PC-9 (cell line): ENCODE results near the gene SORCS2. TPM values are rescaled to one million over a fixed set of nuclear protein-coding genes. Genes with fewer than 3 reads are reported as not detected.

ENCODE experiments used
- BruUV-seq: library from RNA; stranded (reverse); fragments of 400-500 nt; replicated peaks from 2 replicates; lab custom pipeline; 2021; lab: Mats Ljungman, UMichigan
- CTCF ChIA-PET: fragments of 300-600 bp; sonication (Branson Sonifier 250); formaldehyde crosslinking; loops from one replicate; lab custom pipeline; 2022; ENCODE audit warnings: antibody characterized with exemption; lab: Charles Lee
- POLR2A ChIA-PET: fragments of 300-600 bp; sonication (Branson Sonifier 250); formaldehyde crosslinking; loops from one replicate; lab custom pipeline; 2022; ENCODE audit warnings: antibody characterized with exemption; ENCODE audit not compliant: unreplicated experiment; lab: Charles Lee
- DNase-seq, 2 experiments: peaks; one replicate each; pipeline versions ENCODE4 v3.0.0 to v3.0.0-alpha.2; 2015 to 2022; ENCODE audit warnings: mixed read lengths in 1 of 2
- H2AFZ ChIP-seq: fragments of 200-600 bp; sonication (generic); 2 replicates; pipeline ENCODE4 v1.8.1; 2017; ENCODE audit warnings: antibody characterized with exemption
- H3F3A ChIP-seq: fragments of 200-600 bp; sonication (generic); 2 replicates; pipeline ENCODE4 v1.8.1; 2017; ENCODE audit warnings: antibody characterized with exemption, mild to moderate bottlenecking, low read depth; ENCODE audit not compliant: insufficient read depth
- H3K27ac ChIP-seq: fragments of 200-600 bp; sonication (generic); 2 replicates; pipeline ENCODE4 v1.6.1; 2016; ENCODE audit warnings: mixed run types
- H3K27me3 ChIP-seq: fragments of 200-600 bp; sonication (generic); 2 replicates; pipeline ENCODE4 v1.6.1; 2016; ENCODE audit warnings: low read depth, mixed run types; ENCODE audit not compliant: insufficient read depth
- H3K36me3 ChIP-seq: fragments of 200-600 bp; sonication (generic); 2 replicates; pipeline ENCODE4 v1.6.1; 2016; ENCODE audit warnings: low read depth, mixed run types
- H3K4me1 ChIP-seq: fragments of 200-600 bp; sonication (generic); replicated peaks from 2 replicates; pipeline ENCODE4 v1.6.1; 2016; ENCODE audit warnings: mixed run types; ENCODE audit not compliant: insufficient read depth
- H3K4me2 ChIP-seq: fragments of 200-600 bp; sonication (generic); 2 replicates; pipeline ENCODE4 v1.6.1; 2017; ENCODE audit warnings: mixed run types
- H3K4me3 ChIP-seq: fragments of 200-600 bp; sonication (generic); 2 replicates; pipeline ENCODE4 v1.6.1; 2016; ENCODE audit warnings: mixed run types
- H3K79me2 ChIP-seq: fragments of 200-600 bp; sonication (generic); 2 replicates; pipeline ENCODE4 v1.6.1; 2017; ENCODE audit warnings: low read depth, mixed run types
- H3K9me2 ChIP-seq: fragments of 200-600 bp; sonication (generic); 2 replicates; pipeline ENCODE4 v1.8.1; 2017; ENCODE audit warnings: mild to moderate bottlenecking; ENCODE audit not compliant: insufficient read depth
- H3K9me3 ChIP-seq: fragments of 200-600 bp; sonication (generic); 2 replicates; pipeline ENCODE4 v1.8.1; 2016; ENCODE audit warnings: low read depth; ENCODE audit not compliant: insufficient read depth
- H4K20me1 ChIP-seq: fragments of 200-600 bp; sonication (generic); 2 replicates; pipeline ENCODE4 v1.8.1; 2017; ENCODE audit not compliant: insufficient read depth
- EZH2 ChIP-seq: fragments of 200-600 bp; sonication (generic); IDR thresholded peaks from 2 replicates; pipeline ENCODE4 v1.8.0; 2017; ENCODE audit warnings: antibody characterized with exemption, low read depth
- intact Hi-C: fragments of 100-400 bp; cut with micrococcal nuclease; formaldehyde crosslinking; loops from one replicate; pipeline ENCODE4 v1.10.0; 2022; ENCODE audit not compliant: unreplicated experiment
- total RNA-seq: library from RNA; stranded (reverse); gene quantifications from 2 replicates; pipeline ENCODE4 v1.2.3, GENCODE V29; 2021
- TF ChIP-seq, protein P1 (sequence below): fragments of 200-600 bp; sonication (generic); conservative IDR thresholded peaks from 2 replicates; pipeline ENCODE4 v1.6.1; 2017; ENCODE audit warnings: mixed run types, antibody characterized with exemption, mild to moderate bottlenecking, moderate library complexity

Gene SORCS2
- total RNA-seq, 1 experiment from 2014 or later, result 25.8 TPM

DNA sequence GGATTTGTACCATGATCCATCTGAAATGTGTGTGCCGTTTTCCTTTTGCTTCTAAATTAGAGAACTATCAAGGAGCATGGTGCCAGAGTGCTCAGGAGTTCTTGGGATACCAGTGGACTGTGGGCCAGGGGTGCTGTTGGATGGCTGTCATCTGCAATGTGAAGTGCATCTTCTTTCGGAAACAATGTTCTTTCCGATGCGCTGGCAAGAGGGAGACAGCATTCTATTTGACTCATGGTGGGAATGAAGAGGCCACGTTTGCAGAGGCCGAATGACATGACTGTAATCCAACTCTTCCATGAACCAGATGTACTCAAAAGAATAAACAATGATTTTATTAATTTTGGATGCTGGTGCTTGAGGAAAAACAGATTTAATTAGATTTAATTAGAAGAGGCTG, 45.5 kb downstream of the SORCS2 start:
- Histone ChIP-seq H3K4me2 (no peak overlapping the region), H3K27me3 (no peaks in the 10 kb centered on the region), H3K4me3 (no peak overlapping the region), H3K79me2 (no peaks in the 10 kb centered on the region), H2AFZ (no peak overlapping the region), H3K27ac (no peak overlapping the region), H3F3A (no peaks in the 10 kb centered on the region), H3K9me3 (no peaks in the 10 kb centered on the region), H4K20me1 (no peaks in the 10 kb centered on the region), H3K4me1 (no peaks in the 10 kb centered on the region), H3K36me3 (no peaks in the 10 kb centered on the region), H3K9me2 (no peaks in the 10 kb centered on the region)
- TF ChIP-seq, protein P1, sequence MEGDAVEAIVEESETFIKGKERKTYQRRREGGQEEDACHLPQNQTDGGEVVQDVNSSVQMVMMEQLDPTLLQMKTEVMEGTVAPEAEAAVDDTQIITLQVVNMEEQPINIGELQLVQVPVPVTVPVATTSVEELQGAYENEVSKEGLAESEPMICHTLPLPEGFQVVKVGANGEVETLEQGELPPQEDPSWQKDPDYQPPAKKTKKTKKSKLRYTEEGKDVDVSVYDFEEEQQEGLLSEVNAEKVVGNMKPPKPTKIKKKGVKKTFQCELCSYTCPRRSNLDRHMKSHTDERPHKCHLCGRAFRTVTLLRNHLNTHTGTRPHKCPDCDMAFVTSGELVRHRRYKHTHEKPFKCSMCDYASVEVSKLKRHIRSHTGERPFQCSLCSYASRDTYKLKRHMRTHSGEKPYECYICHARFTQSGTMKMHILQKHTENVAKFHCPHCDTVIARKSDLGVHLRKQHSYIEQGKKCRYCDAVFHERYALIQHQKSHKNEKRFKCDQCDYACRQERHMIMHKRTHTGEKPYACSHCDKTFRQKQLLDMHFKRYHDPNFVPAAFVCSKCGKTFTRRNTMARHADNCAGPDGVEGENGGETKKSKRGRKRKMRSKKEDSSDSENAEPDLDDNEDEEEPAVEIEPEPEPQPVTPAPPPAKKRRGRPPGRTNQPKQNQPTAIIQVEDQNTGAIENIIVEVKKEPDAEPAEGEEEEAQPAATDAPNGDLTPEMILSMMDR, result no peak
- no peak for TF ChIP-seq EZH2
- POLR2A ChIA-PET, result no interaction called here
- intact Hi-C loops, result no loop called here
- no peak for DNase-seq
- no TSS peak for BruUV-seq
- CTCF ChIA-PET, result interaction anchor here (0.6 kb wide), 1 partner anchor 35 kb away, joined by 4 read pairs; no protein-coding TSS in a partner anchor

DNA sequence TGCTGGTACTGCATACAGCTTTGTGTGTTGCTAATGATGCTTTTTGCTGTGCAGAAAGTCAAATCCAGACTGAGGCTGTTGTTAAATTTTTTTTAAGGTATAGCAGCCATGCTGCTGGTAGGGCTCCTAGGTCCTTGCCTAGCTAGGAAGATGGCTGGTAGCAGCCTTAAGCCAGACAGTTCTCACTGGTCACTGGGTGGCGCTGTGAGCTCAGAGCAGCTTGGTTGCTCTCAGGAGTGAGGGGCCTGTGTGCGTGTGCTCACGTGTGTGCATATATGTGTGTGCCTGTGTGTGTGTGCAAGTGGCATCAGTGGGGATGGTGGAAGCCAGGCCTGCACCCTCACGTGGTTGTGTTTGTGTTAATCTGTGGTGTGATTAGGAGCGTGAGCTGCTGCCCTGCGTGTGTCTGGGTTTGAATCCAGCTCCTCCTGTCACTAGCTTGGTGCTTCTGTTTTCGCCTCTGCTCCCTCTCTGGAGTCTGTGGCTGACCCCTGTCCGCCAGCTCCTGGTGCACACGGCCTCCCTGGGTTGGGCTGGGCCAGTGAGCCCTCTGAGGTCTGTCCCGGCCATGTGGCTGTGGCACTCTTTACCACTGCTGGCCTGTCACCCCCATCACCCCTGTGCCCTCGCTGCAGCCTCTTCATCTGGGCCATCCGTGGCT, 46.1 kb downstream of the SORCS2 start:
- no peaks in the 10 kb centered on the region for H3K36me3 ChIP-seq
- BruUV-seq, result no TSS peak
- no peak overlapping the region for H2AFZ ChIP-seq
- intact Hi-C loops, result no loop called here
- H3K9me2 ChIP-seq, result no peaks in the 10 kb centered on the region
- TF ChIP-seq EZH2, result no peak
- TF ChIP-seq, protein P1, result 0 out of 2 replicates have a peak, but pooled peaks have one; percentile 33
- ChIA-PET CTCF (interaction anchor here (0.6 kb wide), 2 partner anchors 18 to 35 kb away, joined by 4 to 18 read pairs; no protein-coding TSS in a partner anchor), POLR2A (no interaction called here)
- no peaks in the 10 kb centered on the region for H4K20me1 ChIP-seq
- DNase-seq, result no peak
- H3K4me2 ChIP-seq, result no peak overlapping the region
- H3K9me3 ChIP-seq, result no peaks in the 10 kb centered on the region
- no peak overlapping the region for H3K27ac ChIP-seq
- no peaks in the 10 kb centered on the region for H3K27me3 ChIP-seq
- no peaks in the 10 kb centered on the region for H3K4me1 ChIP-seq
- H3K4me3 ChIP-seq, result no peak overlapping the region
- H3F3A ChIP-seq, result no peaks in the 10 kb centered on the region
- no peaks in the 10 kb centered on the region for H3K79me2 ChIP-seq

DNA sequence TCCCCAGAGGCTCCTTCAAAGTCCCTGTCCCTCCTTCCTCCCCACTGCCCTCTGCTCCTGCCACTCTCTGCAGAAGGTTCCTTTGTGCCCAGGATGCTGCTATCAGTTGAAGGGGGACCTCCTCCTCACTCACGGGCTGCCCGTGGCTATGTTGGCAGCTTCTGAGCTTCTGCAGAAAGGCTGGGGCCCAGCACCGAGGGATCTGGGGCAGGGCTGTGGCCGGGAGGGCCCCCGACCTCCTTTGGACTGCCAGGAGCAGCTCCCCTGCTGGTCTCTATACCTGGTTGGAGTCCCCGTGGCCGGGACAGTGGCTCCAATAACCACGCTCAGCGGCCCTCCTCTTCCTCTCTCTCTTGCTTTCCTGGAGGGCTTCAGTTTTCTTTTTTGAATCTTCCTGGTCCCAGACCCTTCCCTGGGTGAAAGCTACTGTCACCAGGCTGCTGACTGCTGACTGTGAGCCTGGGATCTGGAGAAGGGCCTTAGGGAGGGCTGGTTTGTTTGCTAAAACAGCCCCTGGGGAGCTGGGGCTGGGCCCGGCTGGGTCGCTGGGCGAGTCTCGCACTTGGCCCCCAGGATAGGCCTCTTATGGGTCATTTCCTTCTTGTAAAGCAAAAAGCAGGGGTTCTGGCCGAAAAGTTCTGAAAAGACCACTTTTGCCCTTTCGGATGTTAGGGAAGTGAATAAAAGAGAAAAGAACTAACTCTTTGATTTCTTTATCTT, 46.9 kb downstream of the SORCS2 start:
- intact Hi-C loops, result no loop called here
- CTCF ChIA-PET, result no interaction called here
- Histone ChIP-seq H3K4me2 (no peak overlapping the region), H3K9me2 (no peaks in the 10 kb centered on the region), H4K20me1 (no peaks in the 10 kb centered on the region), H3K79me2 (no peaks in the 10 kb centered on the region), H3K36me3 (no peaks in the 10 kb centered on the region), H3K9me3 (no peaks in the 10 kb centered on the region), H3K27ac (no peak overlapping the region), H3K4me1 (no peaks in the 10 kb centered on the region), H3K27me3 (no peaks in the 10 kb centered on the region), H2AFZ (no peak overlapping the region), H3F3A (no peaks in the 10 kb centered on the region), H3K4me3 (no peak overlapping the region)
- no peak for DNase-seq
- BruUV-seq, result no TSS peak
- POLR2A ChIA-PET, result no interaction called here
- TF ChIP-seq, protein P1, result no peak
- no peak for TF ChIP-seq EZH2
